ENCODE results near the gene CNBD2.
"Not testable (repeated sequence)": the region's sequence is repeated elsewhere in the genome, so short reads cannot be mapped to it uniquely, and the experiment has no call there.

Gene CNBD2

GRCh38 chr20:35968930-35969329, 540 bp downstream of the CNBD2 start:
- in situ Hi-C loops (cut with HindIII; ENCODE audit: low pct_ligation_motif_present, low pct_unique_long_range_greater_than_20kb, low sequenced_read_pairs), result no loop called here
- DNase-seq, result no peak

GRCh38 chr20:35971981-35972380, 3.6 kb downstream of the CNBD2 start:
- in situ Hi-C loops (cut with HindIII; ENCODE audit: low pct_ligation_motif_present, low pct_unique_long_range_greater_than_20kb, low sequenced_read_pairs), result no loop called here
- no peak for DNase-seq

- in situ Hi-C loops (cut with HindIII; ENCODE audit: low pct_ligation_motif_present, low pct_unique_long_range_greater_than_20kb, low sequenced_read_pairs), result no loop called here
- no peak for DNase-seq
Observed at GRCh38 chr20:35972462-35972861, 4.1 kb downstream of the CNBD2 start.

GRCh38 chr20:35974256-35974655, 5.9 kb downstream of the CNBD2 start:
- in situ Hi-C loops (cut with HindIII; ENCODE audit: low pct_ligation_motif_present, low pct_unique_long_range_greater_than_20kb, low sequenced_read_pairs), result no loop called here
- no peak for DNase-seq

- in situ Hi-C loops (cut with HindIII; ENCODE audit: low pct_ligation_motif_present, low pct_unique_long_range_greater_than_20kb, low sequenced_read_pairs), result loop anchor here (25.0 kb wide), 1 partner anchor 162 kb away; no protein-coding TSS in a partner anchor
- no peak for DNase-seq
Observed at GRCh38 chr20:35975576-35976373, 7.4 kb downstream of the CNBD2 start.

- in situ Hi-C loops (cut with HindIII; ENCODE audit: low pct_ligation_motif_present, low pct_unique_long_range_greater_than_20kb, low sequenced_read_pairs), result loop anchor here (25.0 kb wide), 1 partner anchor 159 kb away; no protein-coding TSS in a partner anchor
- no peak for DNase-seq
Observed at GRCh38 chr20:35978041-35978513, 9.7 kb downstream of the CNBD2 start.

GRCh38 chr20:35979544-35979943, 11.2 kb downstream of the CNBD2 start:
- in situ Hi-C loops (cut with HindIII; ENCODE audit: low pct_ligation_motif_present, low pct_unique_long_range_greater_than_20kb, low sequenced_read_pairs), result loop anchor here (25.0 kb wide), 1 partner anchor 158 kb away; no protein-coding TSS in a partner anchor
- DNase-seq, result no peak

GRCh38 chr20:35981969-35982368, 13.6 kb downstream of the CNBD2 start:
- DNase-seq, result no peak
- in situ Hi-C loops (cut with HindIII; ENCODE audit: low pct_ligation_motif_present, low pct_unique_long_range_greater_than_20kb, low sequenced_read_pairs), result loop anchor here (25.0 kb wide), 1 partner anchor 155 kb away; no protein-coding TSS in a partner anchor

- DNase-seq, result no peak
- in situ Hi-C loops (cut with HindIII; ENCODE audit: low pct_ligation_motif_present, low pct_unique_long_range_greater_than_20kb, low sequenced_read_pairs), result loop anchor here (25.0 kb wide), 1 partner anchor 153 kb away; no protein-coding TSS in a partner anchor
Observed at GRCh38 chr20:35984382-35984781, 16.0 kb downstream of the CNBD2 start.

GRCh38 chr20:35985806-35986205, 17.4 kb downstream of the CNBD2 start:
- DNase-seq, result no peak
- in situ Hi-C loops (cut with HindIII; ENCODE audit: low pct_ligation_motif_present, low pct_unique_long_range_greater_than_20kb, low sequenced_read_pairs), result loop anchor here (25.0 kb wide), 1 partner anchor 151 kb away; no protein-coding TSS in a partner anchor

- in situ Hi-C loops (cut with HindIII; ENCODE audit: low pct_ligation_motif_present, low pct_unique_long_range_greater_than_20kb, low sequenced_read_pairs), result loop anchor here (25.0 kb wide), 1 partner anchor 148 kb away; no protein-coding TSS in a partner anchor
- no peak for DNase-seq
Observed at GRCh38 chr20:35988910-35989463, 20.6 kb downstream of the CNBD2 start.

GRCh38 chr20:35991142-35991771, 22.9 kb downstream of the CNBD2 start:
- DNase-seq, result peak; percentile 43
- in situ Hi-C loops (cut with HindIII; ENCODE audit: low pct_ligation_motif_present, low pct_unique_long_range_greater_than_20kb, low sequenced_read_pairs), result loop anchor here (25.0 kb wide), 1 partner anchor 146 kb away; no protein-coding TSS in a partner anchor

- DNase-seq, result peak; percentile 70
- in situ Hi-C loops (cut with HindIII; ENCODE audit: low pct_ligation_motif_present, low pct_unique_long_range_greater_than_20kb, low sequenced_read_pairs), result loop anchor here (25.0 kb wide), 1 partner anchor 144 kb away; no protein-coding TSS in a partner anchor
Observed at GRCh38 chr20:35992713-35993335, 24.4 kb downstream of the CNBD2 start.

GRCh38 chr20:35994994-35995453, 26.6 kb downstream of the CNBD2 start:
- in situ Hi-C loops (cut with HindIII; ENCODE audit: low pct_ligation_motif_present, low pct_unique_long_range_greater_than_20kb, low sequenced_read_pairs), result loop anchor here (25.0 kb wide), 1 partner anchor 142 kb away; no protein-coding TSS in a partner anchor
- peak; percentile 80 for DNase-seq

GRCh38 chr20:35996492-35996891, 28.1 kb downstream of the CNBD2 start:
- DNase-seq, result not testable (repeated sequence)
- in situ Hi-C loops (cut with HindIII; ENCODE audit: low pct_ligation_motif_present, low pct_unique_long_range_greater_than_20kb, low sequenced_read_pairs), result loop anchor here (25.0 kb wide), 1 partner anchor 141 kb away; no protein-coding TSS in a partner anchor

GRCh38 chr20:36001331-36001730, 32.9 kb downstream of the CNBD2 start:
- DNase-seq; in situ Hi-C loops (cut with HindIII; ENCODE audit: low pct_ligation_motif_present, low pct_unique_long_range_greater_than_20kb, low sequenced_read_pairs): not testable (repeated sequence)

- in situ Hi-C loops (cut with HindIII; ENCODE audit: low pct_ligation_motif_present, low pct_unique_long_range_greater_than_20kb, low sequenced_read_pairs), result no loop called here
- DNase-seq, result no peak
Observed at GRCh38 chr20:36002855-36003254, 34.5 kb downstream of the CNBD2 start.

- in situ Hi-C loops (cut with HindIII; ENCODE audit: low pct_ligation_motif_present, low pct_unique_long_range_greater_than_20kb, low sequenced_read_pairs), result no loop called here
- DNase-seq, result no peak
Observed at GRCh38 chr20:36004045-36004444, 35.7 kb downstream of the CNBD2 start.

Measured in ACHN (cell line).